Activated CD4-positive, alpha-beta T cell treated with anti-CD3 and anti-CD28 coated beads, Interleukin-10, Interleukin-2, amounts not matched to agents 100 ng/mL and 50 ng/mL, durations not matched to agents 16 hours and 8 hours (primary cell): Measurements from ENCODE around the gene KCNIP4.

ENCODE experiments used
- DNase-seq: peaks from one replicate; pipeline ENCODE4 v3.0.0-alpha.2; 2020

The KCNIP4 gene

DNA sequence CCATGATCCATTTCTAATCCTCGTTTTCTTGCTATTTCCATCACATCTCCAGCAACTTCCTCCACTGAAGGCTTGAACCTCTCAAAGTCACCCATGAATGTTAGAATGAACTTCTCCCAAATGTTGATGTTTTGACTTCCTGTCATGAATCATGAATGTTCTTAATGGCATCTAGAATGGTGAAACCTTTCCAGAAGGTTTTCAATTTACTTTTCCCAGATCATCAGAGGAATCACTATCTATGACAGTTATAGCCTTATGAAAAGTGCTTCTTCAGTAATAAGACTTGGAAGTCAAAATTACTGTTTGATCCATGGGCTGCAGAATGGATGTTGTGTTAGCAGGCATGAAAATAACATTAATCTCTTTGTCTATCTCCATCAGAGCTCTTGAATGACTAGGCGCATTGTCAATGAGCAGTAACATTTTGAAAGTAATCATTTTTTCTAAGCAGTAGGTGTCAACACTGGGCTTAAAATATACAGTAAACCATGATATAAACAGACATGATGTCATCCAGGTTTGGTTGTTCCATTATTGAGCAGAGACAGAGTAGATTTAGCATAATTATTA, 268.2 kb downstream of the KCNIP4 start:
- no peak for DNase-seq

- DNase-seq: no peak
Measured at GRCh38 chr4:21678711-21679110, 269.9 kb downstream of the KCNIP4 start.

GRCh38 chr4:21677173-21677572, 271.4 kb downstream of the KCNIP4 start:
- DNase-seq: no peak

DNA sequence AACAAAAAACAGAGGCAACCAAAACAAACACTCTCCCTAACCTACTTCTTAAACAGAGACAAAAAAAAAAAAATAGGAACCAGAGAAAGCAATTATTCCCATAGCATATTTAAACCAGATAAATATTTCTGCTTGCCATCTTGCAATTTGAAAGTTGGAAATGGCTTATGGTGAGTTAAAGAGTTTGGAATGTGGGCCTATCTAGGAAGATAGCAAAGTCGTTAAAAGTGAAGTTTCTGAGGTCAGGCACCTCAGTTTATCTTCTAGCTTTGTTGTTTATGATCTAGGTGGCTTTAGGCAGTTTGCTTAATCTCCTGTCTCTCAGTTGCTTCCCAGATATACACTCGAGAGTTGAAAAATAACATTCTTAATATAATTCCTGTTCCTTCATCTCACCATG, 284.2 kb downstream of the KCNIP4 start:
- no peak for DNase-seq

DNA sequence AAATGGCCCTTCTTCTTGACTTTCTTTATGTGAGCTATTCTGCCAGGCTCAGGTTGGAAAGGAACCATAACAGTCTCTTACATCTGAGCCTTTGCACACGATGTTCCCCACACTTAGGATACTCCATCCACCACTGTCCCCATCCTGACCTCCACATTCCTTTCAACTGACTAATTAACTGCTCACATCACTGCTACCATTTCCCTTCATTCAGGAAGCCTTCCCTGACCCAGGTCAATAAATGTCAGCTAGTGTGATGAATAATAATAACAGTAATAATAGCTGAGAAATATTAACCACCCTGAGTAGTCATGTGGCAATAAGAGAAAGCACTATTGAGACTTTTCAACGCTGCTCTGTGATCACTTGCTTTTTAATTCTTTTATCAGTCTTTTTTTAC, 291.7 kb downstream of the KCNIP4 start:
- no peak for DNase-seq

DNA sequence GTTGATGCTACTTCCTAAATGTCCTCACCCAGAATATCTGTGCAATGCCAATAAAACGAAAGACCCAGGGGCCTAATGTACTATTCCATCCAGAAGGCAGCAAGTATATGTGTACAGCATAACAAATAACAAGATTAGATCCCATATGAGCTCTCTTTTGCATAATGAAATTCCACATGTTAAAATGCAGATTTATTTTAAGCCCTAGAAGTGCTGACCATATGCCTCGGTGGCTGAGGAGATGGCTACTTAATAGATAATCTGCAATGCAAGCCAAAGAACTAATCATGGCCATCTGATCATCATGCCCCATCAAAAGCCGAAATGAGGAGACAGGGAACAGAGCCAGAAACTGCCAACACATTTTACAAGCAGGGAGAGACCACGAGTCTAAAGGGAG, 293.5 kb downstream of the KCNIP4 start:
- DNase-seq: no peak

DNA sequence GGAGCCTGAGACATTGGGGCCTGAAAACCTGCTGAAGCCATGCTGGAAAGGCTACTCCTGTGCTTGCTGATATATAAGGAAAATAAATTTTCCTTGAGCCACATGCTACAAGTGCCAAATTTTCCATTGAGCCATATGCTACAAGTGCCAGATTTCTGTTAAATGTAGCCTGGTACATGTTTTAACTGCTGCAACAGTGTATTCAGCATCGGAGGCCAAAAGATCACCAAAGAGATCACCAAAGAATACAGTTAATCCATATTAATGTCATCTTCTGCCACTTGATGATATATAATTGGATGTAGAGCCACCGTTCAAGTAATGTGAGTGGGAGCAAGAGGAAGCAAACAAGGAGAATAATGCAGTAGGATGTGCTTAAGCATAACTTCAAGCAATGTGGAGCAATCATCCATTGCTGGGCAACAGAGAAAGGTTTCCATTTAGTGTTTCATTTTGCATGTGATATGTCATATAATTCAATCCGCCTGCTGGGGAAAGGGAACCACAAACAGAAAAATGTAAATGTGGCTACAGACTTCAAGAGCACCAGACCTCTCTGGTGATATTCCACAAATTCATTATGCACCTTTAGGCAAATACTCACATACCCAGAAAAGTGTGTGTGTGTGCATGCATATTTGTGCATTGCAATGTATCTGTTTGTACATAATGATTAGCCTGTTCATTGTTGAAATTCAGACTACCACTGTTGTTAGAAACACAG, 295.9 kb downstream of the KCNIP4 start:
- DNase-seq: no peak

- no peak for DNase-seq
Measured at GRCh38 chr4:21649391-21650090, 299.0 kb downstream of the KCNIP4 start.

DNA sequence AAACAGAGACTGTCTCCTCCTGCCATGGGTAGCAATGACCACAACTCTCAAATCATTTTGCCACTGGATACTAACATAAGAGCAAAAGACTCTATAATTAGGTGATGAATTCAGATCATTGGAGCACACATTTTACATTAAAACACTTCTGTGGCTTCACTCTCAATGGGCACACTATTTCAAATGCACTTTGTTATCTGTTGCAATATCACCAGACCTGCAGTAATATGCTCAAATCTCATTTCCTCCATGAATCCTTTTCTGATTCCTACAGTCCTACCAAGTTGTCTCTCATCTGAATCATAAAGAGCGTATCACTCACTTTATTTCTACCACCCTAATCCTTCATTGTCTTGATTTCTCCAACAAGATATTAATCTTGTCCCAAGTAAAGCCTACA, 302.8 kb downstream of the KCNIP4 start:
- DNase-seq: no peak

- DNase-seq: no peak
Measured at GRCh38 chr4:21641696-21642095, 306.9 kb downstream of the KCNIP4 start.

- DNase-seq: no peak
Measured at GRCh38 chr4:21638171-21638725, 310.3 kb downstream of the KCNIP4 start.

- DNase-seq: no peak
Measured at GRCh38 chr4:21628916-21629610, 319.5 kb downstream of the KCNIP4 start.

DNA sequence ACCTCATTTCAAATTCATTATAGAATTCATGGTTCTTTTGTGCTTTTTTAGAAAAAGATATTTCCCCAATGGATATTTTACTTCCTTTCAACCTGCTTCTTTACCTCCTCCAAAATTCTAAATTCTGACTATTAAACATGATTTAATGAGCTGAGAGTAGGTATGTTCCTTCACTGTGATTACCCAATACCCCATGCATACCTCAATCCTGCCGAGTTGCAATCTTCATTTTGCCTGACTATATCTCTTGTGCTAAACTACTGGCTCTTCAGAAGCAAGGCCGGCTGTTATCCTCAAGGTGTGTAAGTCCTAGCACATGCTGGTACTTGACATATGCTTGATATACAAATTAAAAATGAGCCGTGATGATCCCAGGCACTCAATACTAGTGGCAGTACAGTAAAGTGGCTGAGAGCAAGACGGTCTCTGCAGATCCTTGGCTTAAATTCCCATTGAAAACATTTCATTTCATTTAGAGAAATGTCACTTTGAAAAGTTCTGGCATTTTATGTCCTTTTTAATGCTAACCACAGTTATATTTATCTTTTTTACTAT, 320.4 kb downstream of the KCNIP4 start:
- no peak for DNase-seq

GRCh38 chr4:21625447-21625846, 323.1 kb downstream of the KCNIP4 start:
- no peak for DNase-seq

DNA sequence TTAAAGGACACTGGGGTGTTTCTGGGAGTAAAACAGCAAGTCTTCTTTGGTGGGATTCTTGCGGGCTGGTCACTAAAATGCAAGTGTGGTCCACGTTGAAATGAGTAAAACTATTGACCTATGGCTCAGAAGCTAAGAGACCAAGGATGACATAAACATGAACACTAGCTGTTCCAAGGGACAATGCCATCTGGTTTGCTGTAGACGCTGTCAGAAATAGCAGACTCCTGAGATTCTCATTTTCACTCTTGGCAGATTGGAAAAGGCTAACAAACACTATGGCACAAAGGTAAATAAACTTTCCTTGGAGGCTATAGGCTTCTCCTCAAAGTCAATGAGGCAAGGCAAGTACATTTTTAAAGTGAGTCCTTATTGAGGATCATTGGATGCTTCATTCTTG, 343.6 kb downstream of the KCNIP4 start:
- no peak for DNase-seq

GRCh38 chr4:21596521-21596920, 352.1 kb downstream of the KCNIP4 start:
- DNase-seq: no peak

GRCh38 chr4:21593671-21594001, 354.9 kb downstream of the KCNIP4 start:
- no peak for DNase-seq

GRCh38 chr4:21592970-21593670, 355.5 kb downstream of the KCNIP4 start:
- DNase-seq: no peak

GRCh38 chr4:21577056-21577455, 371.5 kb downstream of the KCNIP4 start:
- no peak for DNase-seq

- no peak for DNase-seq
Measured at GRCh38 chr4:21571100-21571499, 377.5 kb downstream of the KCNIP4 start.

- no peak for DNase-seq
Measured at GRCh38 chr4:21569638-21570037, 378.9 kb downstream of the KCNIP4 start.

DNA sequence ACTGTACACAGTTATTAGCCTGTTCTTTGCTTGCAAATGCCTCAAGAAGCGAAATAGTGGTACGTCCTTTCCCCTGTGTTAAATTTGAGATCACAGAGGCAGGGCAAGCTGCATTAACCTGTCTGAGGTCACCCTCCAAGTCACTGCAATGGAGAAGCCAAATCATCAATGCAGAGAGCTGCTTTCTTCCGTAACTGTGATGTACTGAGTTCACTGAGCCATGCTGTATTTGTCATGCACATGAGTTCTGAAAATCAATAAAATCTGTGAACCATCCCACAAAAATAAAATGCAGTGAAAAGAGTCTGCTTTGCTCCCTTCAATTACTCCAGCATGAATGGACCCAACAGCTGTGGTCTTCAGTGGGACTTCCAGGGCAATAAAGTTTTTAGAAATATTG, 393.5 kb downstream of the KCNIP4 start:
- DNase-seq: no peak

- no peak for DNase-seq
Measured at GRCh38 chr4:21554500-21554899, 394.1 kb downstream of the KCNIP4 start.
